ENCODE data around the gene PEX16.

Gene PEX16

GRCh38 chr11:45890886-45891550 is 26.7 kb downstream of the PEX16 start:
- no peak for FAIRE-seq
- TF ChIP-seq POLR2AphosphoS5 (IDR thresholded peaks at IDR 0.05; ENCODE audit: low read depth, low read length) (no peak), TAF1 (IDR thresholded peaks at IDR 0.05; ENCODE audit: borderline replicate concordance, low read depth, low read length) (no peak), POLR2A (IDR thresholded peaks at IDR 0.05; ENCODE audit: low read depth, low read length) (no peak)
- no peak for DNase-seq (ENCODE audit: insufficient read length)

GRCh38 chr11:45889966-45890365 is 27.7 kb downstream of the PEX16 start:
- FAIRE-seq (no peak), DNase-seq (ENCODE audit: insufficient read length) (no peak)
- TF ChIP-seq POLR2AphosphoS5 (IDR thresholded peaks at IDR 0.05; ENCODE audit: low read depth, low read length) (no peak), POLR2A (IDR thresholded peaks at IDR 0.05; ENCODE audit: low read depth, low read length) (no peak), TAF1 (IDR thresholded peaks at IDR 0.05; ENCODE audit: borderline replicate concordance, low read depth, low read length) (no peak)

- DNase-seq (ENCODE audit: insufficient read length) = no peak
- no peak for FAIRE-seq
- TF ChIP-seq POLR2AphosphoS5 (IDR thresholded peaks at IDR 0.05; ENCODE audit: low read depth, low read length) (no peak), POLR2A (IDR thresholded peaks at IDR 0.05; ENCODE audit: low read depth, low read length) (no peak), TAF1 (IDR thresholded peaks at IDR 0.05; ENCODE audit: borderline replicate concordance, low read depth, low read length) (no peak)
Measured at GRCh38 chr11:45889555-45889954, 28.1 kb downstream of the PEX16 start.

- FAIRE-seq = no peak
- no peak for DNase-seq (ENCODE audit: insufficient read length)
- TF ChIP-seq POLR2AphosphoS5 (IDR thresholded peaks at IDR 0.05; ENCODE audit: low read depth, low read length) (no peak), POLR2A (IDR thresholded peaks at IDR 0.05; ENCODE audit: low read depth, low read length) (no peak), TAF1 (IDR thresholded peaks at IDR 0.05; ENCODE audit: borderline replicate concordance, low read depth, low read length) (no peak)
Measured at GRCh38 chr11:45887587-45887986, 30.1 kb downstream of the PEX16 start.

- DNase-seq (ENCODE audit: insufficient read length) (no peak), FAIRE-seq (no peak)
- no peak for TF ChIP-seq POLR2A (IDR thresholded peaks at IDR 0.05; ENCODE audit: low read depth, low read length)
- no peak for TF ChIP-seq TAF1 (IDR thresholded peaks at IDR 0.05; ENCODE audit: borderline replicate concordance, low read depth, low read length)
- TF ChIP-seq POLR2AphosphoS5 (IDR thresholded peaks at IDR 0.05; ENCODE audit: low read depth, low read length) = no peak
Measured at GRCh38 chr11:45886816-45887520, 30.7 kb downstream of the PEX16 start.

- DNase-seq (ENCODE audit: insufficient read length) = no peak
- no peak for FAIRE-seq
Measured at GRCh38 chr11:45885921-45886721, 31.6 kb downstream of the PEX16 start.

GRCh38 chr11:45885274-45885920 is 32.3 kb downstream of the PEX16 start, which contains the start of gene MAPK8IP1:
Gene MAPK8IP1 (plus strand): TSS chr11:45885651. CDS start chr11:45885821, 170 bp downstream.
- DNase-seq (ENCODE audit: insufficient read length) (peak; percentile 84), FAIRE-seq (peak; percentile 50)
- TF ChIP-seq POLR2A (IDR thresholded peaks at IDR 0.05; ENCODE audit: low read depth, low read length) (no peak), TAF1 (IDR thresholded peaks at IDR 0.05; ENCODE audit: borderline replicate concordance, low read depth, low read length) (no peak)

More at GRCh38 chr11:45885921-45886721, 31.6 kb downstream of the PEX16 start:
- TF ChIP-seq POLR2AphosphoS5 (IDR thresholded peaks at IDR 0.05; ENCODE audit: low read depth, low read length) (no peak), TAF1 (IDR thresholded peaks at IDR 0.05; ENCODE audit: borderline replicate concordance, low read depth, low read length) (no peak), POLR2A (IDR thresholded peaks at IDR 0.05; ENCODE audit: low read depth, low read length) (no peak)

- no peak for TF ChIP-seq POLR2AphosphoS5 (IDR thresholded peaks at IDR 0.05; ENCODE audit: low read depth, low read length)
- TF ChIP-seq POLR2A (IDR thresholded peaks at IDR 0.05; ENCODE audit: low read depth, low read length) = no peak
- no peak for TF ChIP-seq TAF1 (IDR thresholded peaks at IDR 0.05; ENCODE audit: borderline replicate concordance, low read depth, low read length)
- FAIRE-seq (no peak), DNase-seq (ENCODE audit: insufficient read length) (no peak)
Measured at GRCh38 chr11:45884596-45885185, 33.0 kb downstream of the PEX16 start.

GRCh38 chr11:45881708-45882368 is 35.8 kb downstream of the PEX16 start:
- TF ChIP-seq POLR2A (IDR thresholded peaks at IDR 0.05; ENCODE audit: low read depth, low read length) = no peak
- DNase-seq (ENCODE audit: insufficient read length) = no peak
- no peak for FAIRE-seq

- DNase-seq (ENCODE audit: insufficient read length) (no peak), FAIRE-seq (no peak)
- no peak for TF ChIP-seq POLR2AphosphoS5 (IDR thresholded peaks at IDR 0.05; ENCODE audit: low read depth, low read length)
- no peak for TF ChIP-seq TAF1 (IDR thresholded peaks at IDR 0.05; ENCODE audit: borderline replicate concordance, low read depth, low read length)
- no peak for TF ChIP-seq POLR2A (IDR thresholded peaks at IDR 0.05; ENCODE audit: low read depth, low read length)
Measured at GRCh38 chr11:45880772-45881570, 36.7 kb downstream of the PEX16 start.
